ENCODE results near the gene ANKRD18A. TPM values are rescaled to one million over a fixed set of nuclear protein-coding genes. Genes with fewer than 3 reads are reported as not detected.
A peak's percentile ranks its signal among the peaks of the same experiment; 100 is the strongest.

Gene ANKRD18A
- total RNA-seq: not detected

DNA sequence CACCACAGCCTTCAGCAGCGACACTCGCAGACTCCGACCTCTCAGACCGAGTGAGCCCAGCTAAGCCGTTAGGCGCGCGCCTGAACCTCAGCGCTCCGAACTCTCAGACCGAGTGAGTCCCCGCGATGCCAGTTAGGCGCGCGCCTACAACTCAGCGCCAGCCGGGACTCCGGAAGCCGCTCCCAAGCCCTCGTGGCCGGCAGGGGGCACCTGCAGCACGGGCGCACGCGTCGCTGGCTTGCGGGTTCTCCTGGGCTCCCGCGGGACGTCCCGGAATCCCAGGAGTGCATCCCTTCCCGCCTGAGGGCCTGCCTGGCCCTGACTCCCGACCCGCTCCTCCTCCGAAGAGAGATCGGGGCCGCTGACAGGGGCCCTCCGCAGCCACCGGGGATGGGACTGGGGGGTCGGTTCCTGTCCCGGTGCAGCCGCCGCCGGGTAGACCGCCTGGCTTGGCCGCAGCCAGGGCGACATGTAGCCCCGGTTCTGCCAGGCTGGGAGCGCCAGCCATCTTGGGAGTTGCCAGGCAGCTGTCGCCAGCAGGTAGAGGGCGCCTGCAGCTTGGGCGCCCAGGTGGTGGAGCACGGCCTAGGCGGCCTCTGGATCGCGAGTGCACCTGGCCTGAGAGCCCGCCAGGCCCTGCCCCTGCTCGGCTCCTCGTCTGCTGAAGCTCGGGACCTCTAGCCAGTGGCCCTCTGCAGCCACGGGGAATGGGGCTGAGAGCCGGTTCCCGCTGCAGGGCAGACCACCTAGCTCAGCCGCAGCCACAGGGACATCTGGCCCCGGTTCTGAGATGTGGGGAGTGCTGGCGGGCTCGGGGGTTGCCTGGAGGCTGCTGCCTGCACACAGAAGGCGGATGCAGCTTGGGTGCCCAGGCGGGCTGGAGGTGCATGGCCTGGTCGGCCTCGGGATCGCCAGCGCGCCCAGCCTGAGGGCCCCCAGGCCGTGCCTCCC, at the start of gene ANKRD18A:
Gene ANKRD18A, minus strand, starts transcription at position 114 of the 951 bp plus-strand sequence. CDS start 311 bp downstream, outside the sequence.
- Histone ChIP-seq H3K36me3 (no peaks in the 10 kb centered on the region), H3K4me3 (peak within 1 kb of the TSS; percentile 66), H3K9me3 (peaks cover 5% of the 10 kb centered on the region), H3K4me1 (ENCODE audit: control insufficient read depth in 1 of 2, low read depth in 2 of 2) (peaks cover 11 to 25% of the 10 kb centered on the region in 2 donors), H3K27me3 (replicated peaks; ENCODE audit: insufficient read depth) (peaks cover 15% of the 10 kb centered on the region), H3K27ac (no peak within 1 kb of the TSS)
- TF ChIP-seq, protein P1, sequence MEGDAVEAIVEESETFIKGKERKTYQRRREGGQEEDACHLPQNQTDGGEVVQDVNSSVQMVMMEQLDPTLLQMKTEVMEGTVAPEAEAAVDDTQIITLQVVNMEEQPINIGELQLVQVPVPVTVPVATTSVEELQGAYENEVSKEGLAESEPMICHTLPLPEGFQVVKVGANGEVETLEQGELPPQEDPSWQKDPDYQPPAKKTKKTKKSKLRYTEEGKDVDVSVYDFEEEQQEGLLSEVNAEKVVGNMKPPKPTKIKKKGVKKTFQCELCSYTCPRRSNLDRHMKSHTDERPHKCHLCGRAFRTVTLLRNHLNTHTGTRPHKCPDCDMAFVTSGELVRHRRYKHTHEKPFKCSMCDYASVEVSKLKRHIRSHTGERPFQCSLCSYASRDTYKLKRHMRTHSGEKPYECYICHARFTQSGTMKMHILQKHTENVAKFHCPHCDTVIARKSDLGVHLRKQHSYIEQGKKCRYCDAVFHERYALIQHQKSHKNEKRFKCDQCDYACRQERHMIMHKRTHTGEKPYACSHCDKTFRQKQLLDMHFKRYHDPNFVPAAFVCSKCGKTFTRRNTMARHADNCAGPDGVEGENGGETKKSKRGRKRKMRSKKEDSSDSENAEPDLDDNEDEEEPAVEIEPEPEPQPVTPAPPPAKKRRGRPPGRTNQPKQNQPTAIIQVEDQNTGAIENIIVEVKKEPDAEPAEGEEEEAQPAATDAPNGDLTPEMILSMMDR (IDR thresholded peaks at IDR 0.05): peak; percentile 22
- DNase-seq (ENCODE audit: low spot score) (no peak), ATAC-seq (ENCODE audit: insufficient number of reproducible peaks, low FRiP score, low read depth) (no peak)

DNA sequence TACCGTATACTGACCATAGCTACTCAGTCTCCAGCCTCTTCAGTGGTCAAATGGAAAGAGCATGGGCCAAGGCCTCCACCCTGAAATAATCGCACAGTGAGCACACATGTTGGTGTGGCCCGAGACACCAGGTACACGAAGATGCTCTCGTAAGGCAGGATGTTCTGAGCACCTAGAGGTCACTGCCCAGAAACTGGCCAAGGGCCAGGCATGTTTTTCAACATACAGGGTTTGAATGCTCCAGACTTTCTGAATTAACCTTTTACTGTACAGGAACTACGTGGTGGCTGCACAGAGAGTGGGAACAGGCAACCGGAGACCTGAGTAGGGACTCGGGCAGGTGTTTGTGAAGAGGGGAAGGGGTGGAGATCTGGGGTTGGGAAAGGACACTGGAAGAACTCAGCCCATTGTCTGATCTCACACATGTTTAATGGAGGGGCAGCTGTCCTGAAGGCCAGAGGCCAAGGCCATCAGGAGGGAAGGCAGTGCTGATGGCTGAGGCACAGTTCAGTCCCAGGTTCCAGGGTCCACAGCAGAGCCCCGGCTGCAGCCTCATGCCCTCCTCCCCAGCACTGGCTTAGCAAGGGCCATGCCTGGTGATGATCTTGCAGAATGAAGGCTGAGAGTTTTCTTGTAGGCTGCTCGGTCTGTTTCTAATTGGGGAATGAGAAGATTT, 48.5 kb upstream of the ANKRD18A start:
- TF ChIP-seq, protein P1 (IDR thresholded peaks at IDR 0.05): no peak
- Histone ChIP-seq H3K36me3 (no peaks in the 10 kb centered on the region), H3K4me3 (no peak overlapping the region), H3K27me3 (replicated peaks; ENCODE audit: insufficient read depth) (no peaks in the 10 kb centered on the region), H3K4me1 (ENCODE audit: control insufficient read depth in 1 of 2, low read depth in 2 of 2) (no peaks in the 10 kb centered on the region), H3K27ac (no peak overlapping the region), H3K9me3 (no peaks in the 10 kb centered on the region)
- DNase-seq (ENCODE audit: low spot score): no peak
- ATAC-seq (ENCODE audit: insufficient number of reproducible peaks, low FRiP score, low read depth): no peak

DNA sequence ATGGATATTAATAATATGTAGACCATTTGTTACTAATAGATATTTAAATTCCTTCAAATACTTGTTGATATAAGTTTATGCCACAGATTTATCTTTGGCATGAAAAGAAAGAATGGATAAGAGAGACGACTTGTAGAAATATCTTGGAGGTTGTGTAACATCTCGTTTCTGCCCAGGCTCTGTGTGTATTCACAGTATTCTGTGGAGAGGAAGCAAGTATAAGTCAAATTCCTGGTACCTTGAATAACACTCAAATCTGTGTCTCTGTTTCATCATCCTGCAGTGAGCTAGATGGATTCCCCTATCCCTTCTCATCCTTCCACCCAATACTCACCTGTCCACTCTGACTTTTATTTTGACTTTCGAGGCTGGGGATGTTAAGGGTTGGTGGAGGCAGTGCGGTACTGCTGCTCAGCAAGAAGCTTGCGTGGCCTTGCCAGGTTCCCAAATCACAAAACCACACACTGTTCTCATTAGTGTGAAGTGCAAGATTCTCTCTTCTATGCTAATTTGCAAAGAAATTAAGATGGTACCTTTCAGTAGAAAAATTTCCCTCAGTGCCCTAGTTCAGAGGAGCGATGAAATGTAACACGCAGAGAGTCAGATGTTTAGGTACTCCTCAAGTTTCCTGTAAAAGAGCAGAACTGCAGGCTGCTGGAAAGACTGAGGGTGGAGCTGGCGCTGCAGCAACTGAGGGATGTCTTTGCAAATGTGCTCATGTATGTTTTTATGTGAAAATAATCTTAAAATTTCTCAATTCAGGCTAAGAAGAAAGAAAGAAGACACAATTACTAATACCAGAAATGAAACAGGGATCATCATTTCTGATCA, 42.6 kb upstream of the ANKRD18A start:
- Histone ChIP-seq H3K4me1 (ENCODE audit: control insufficient read depth in 1 of 2, low read depth in 2 of 2) (no peaks in the 10 kb centered on the region), H3K9me3 (no peaks in the 10 kb centered on the region), H3K27me3 (replicated peaks; ENCODE audit: insufficient read depth) (no peaks in the 10 kb centered on the region), H3K36me3 (no peaks in the 10 kb centered on the region), H3K27ac (no peak overlapping the region), H3K4me3 (no peak overlapping the region)
- no peak for DNase-seq (ENCODE audit: low spot score)
- no peak for ATAC-seq (ENCODE audit: insufficient number of reproducible peaks, low FRiP score, low read depth)
- TF ChIP-seq, protein P1 (IDR thresholded peaks at IDR 0.05): no peak

DNA sequence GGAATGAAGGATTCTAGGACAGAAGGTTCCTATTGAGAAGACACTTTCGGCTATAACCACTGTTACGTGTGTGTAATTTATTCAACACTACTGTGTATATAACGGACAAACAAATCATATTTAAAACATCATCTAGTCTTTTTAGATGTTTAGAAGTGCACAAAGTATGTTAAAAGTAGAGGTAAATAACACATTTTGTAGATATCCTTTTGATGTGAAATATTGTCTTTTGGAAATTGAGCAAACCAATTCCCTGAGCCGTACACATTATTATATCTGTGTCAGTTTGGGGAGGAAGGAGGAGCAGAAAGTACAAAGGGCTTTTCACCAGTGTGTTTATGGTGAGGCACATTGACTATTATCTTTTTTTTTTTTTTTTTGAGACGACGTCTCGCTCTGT, 39.1 kb upstream of the ANKRD18A start:
- no peak for ATAC-seq (ENCODE audit: insufficient number of reproducible peaks, low FRiP score, low read depth)

More for the DNA sequence above, 39.1 kb upstream of the ANKRD18A start:
- Histone ChIP-seq H3K27ac (no peak overlapping the region), H3K36me3 (no peaks in the 10 kb centered on the region), H3K27me3 (replicated peaks; ENCODE audit: insufficient read depth) (no peaks in the 10 kb centered on the region), H3K9me3 (no peaks in the 10 kb centered on the region), H3K4me3 (no peak overlapping the region), H3K4me1 (ENCODE audit: control insufficient read depth in 1 of 2, low read depth in 2 of 2) (no peaks in the 10 kb centered on the region)
- TF ChIP-seq, protein P1 (IDR thresholded peaks at IDR 0.05): no peak
- no peak for DNase-seq (ENCODE audit: low spot score)

All from thoracic aorta (tissue), 2 donors.